HepG2 (cell line): ENCODE measurements around the gene FANCL. TPM values are rescaled to one million over a fixed set of nuclear protein-coding genes. Genes with fewer than 3 reads are reported as not detected.

Experiments used
- ATAC-seq: fragments of 200-7000 bp; cut with Tn5 transposase; 3 replicates; pipeline ENCODE4 v1.9.1; 2020; ENCODE audit warnings: mild to moderate bottlenecking, moderate library complexity
- BruUV-seq: library from RNA; stranded (reverse); fragments of 400-500 nt; replicated peaks from 2 replicates; lab custom pipeline; 2021; lab: Mats Ljungman, UMichigan
- CTCF ChIA-PET: fragments of 300-600 bp; formaldehyde crosslinking; extraction: SDS; loops from one replicate; lab custom pipeline; 2021; ENCODE audit warnings: low total read pairs, inconsistent platforms, low intra/inter-chr PET ratio; lab: Yijun Ruan, JAX
- POLR2A ChIA-PET: fragments of 350-600 bp; sonication (Branson Sonifier 250); formaldehyde crosslinking; loops from one replicate; lab custom pipeline; 2020; ENCODE audit warnings: antibody characterized with exemption, inconsistent platforms; lab: Yijun Ruan, JAX
- DNase-seq: peaks from one replicate; pipeline ENCODE4 v3.0.0-alpha.2; 2015; ENCODE audit warnings: low spot score
- FAIRE-seq: peaks from 3 replicates; lab custom pipeline; 2011; peaks lifted over from hg19 to GRCh38; lab: Jason Lieb, UNC
- H2AFZ ChIP-seq: one replicate; pipeline ENCODE4 v1.6.1; 2011; ENCODE audit warnings: low read length, inconsistent platforms
- H3K27ac ChIP-seq: fragments of 300-600 bp; 3 replicates; pipeline ENCODE4 v1.8.0; 2011; ENCODE audit warnings: mixed run types, mild to moderate bottlenecking, mixed read lengths, low read length, inconsistent platforms; ENCODE audit not compliant: insufficient read depth; ENCODE audit errors: extremely low read length
- H3K27me3 ChIP-seq, 2 experiments: fragments of 200-600 bp in 1 of 2; 2 replicates in 1 of 2; 3 replicates in 1 of 2; pipeline versions ENCODE4 v1.6.0 to v1.8.0; 2011; ENCODE audit warnings: low read length in 2 of 2, mild to moderate bottlenecking in 2 of 2, moderate library complexity in 2 of 2, inconsistent platforms in 1 of 2; ENCODE audit not compliant: insufficient read depth in 2 of 2, control insufficient read depth in 1 of 2
- H3K36me3 ChIP-seq, 2 experiments: fragments of 200-600 bp in 1 of 2; replicated peaks in 1 of 2; 2 replicates in 1 of 2; 3 replicates in 1 of 2; pipeline versions ENCODE4 v1.5.1 to v1.8.0; 2011; ENCODE audit warnings: low read length in 2 of 2, inconsistent platforms in 1 of 2; ENCODE audit not compliant: insufficient read depth in 2 of 2, control insufficient read depth in 1 of 2
- H3K4me1 ChIP-seq: 2 replicates; pipeline ENCODE4 v1.5.1; 2012; ENCODE audit warnings: low read length, inconsistent platforms; ENCODE audit not compliant: insufficient read depth
- H3K4me2 ChIP-seq: 2 replicates; pipeline ENCODE4 v1.6.0; 2011; ENCODE audit warnings: low read depth, low read length, inconsistent platforms
- H3K4me3 ChIP-seq, 3 experiments: fragments of 200-600 bp in 1 of 3; sonication (generic), shearing (Covaris generic) in 1 of 3; replicated peaks in 1 of 3; 2 replicates each; pipeline ENCODE4 v1.5.1; 2011 to 2016; ENCODE audit warnings: low read length in 3 of 3, inconsistent platforms in 2 of 3, low read depth in 2 of 3, mild to moderate bottlenecking in 2 of 3, control low read depth in 1 of 3, mixed read lengths in 1 of 3; ENCODE audit not compliant: insufficient read depth in 1 of 3
- H3K79me2 ChIP-seq: one replicate; pipeline ENCODE4 v1.6.1; 2011; ENCODE audit warnings: low read length, inconsistent platforms; ENCODE audit not compliant: insufficient read depth
- H3K9ac ChIP-seq: 2 replicates; pipeline ENCODE4 v1.6.0; 2011; ENCODE audit warnings: mild to moderate bottlenecking, low read depth, low read length, inconsistent platforms; ENCODE audit not compliant: insufficient read depth
- H3K9me3 ChIP-seq: 2 replicates; pipeline ENCODE4 v1.5.1; 2012; ENCODE audit warnings: mild to moderate bottlenecking, low read length
- H4K20me1 ChIP-seq: 2 replicates; pipeline ENCODE4 v1.6.0; 2011; ENCODE audit warnings: inconsistent platforms, mild to moderate bottlenecking, low read length, moderate library complexity; ENCODE audit not compliant: insufficient read depth
- ARID5B ChIP-seq: IDR thresholded peaks from 2 replicates; pipeline ENCODE4 v1.4.0; 2020; ENCODE audit warnings: mild to moderate bottlenecking, missing genetic modification reagents
- EP300 ChIP-seq, 3 experiments: sonication (generic) in 1 of 3; formaldehyde crosslinking in 1 of 3; IDR thresholded peaks; 2 replicates each; pipeline versions ENCODE4 v1.5.1 to v1.6.1; 2011 to 2020; ENCODE audit warnings: low read depth in 2 of 3, low read length in 2 of 3, borderline replicate concordance in 1 of 3, improper control_type of control experiment in 1 of 3, mild to moderate bottlenecking in 1 of 3, missing genetic modification reagents in 1 of 3, moderate library complexity in 1 of 3
- FOXP4 ChIP-seq: sonication (generic); formaldehyde crosslinking; IDR thresholded peaks from 2 replicates; pipeline ENCODE4 v1.4.0; 2020; ENCODE audit warnings: missing genetic modification reagents
- KDM5B ChIP-seq: sonication (generic); formaldehyde crosslinking; IDR thresholded peaks from 2 replicates; pipeline ENCODE4 v1.4.0; 2020; ENCODE audit warnings: missing genetic modification reagents, mild to moderate bottlenecking, borderline replicate concordance
- NFIC ChIP-seq: IDR thresholded peaks from 2 replicates; pipeline ENCODE4 v1.6.1; 2012; ENCODE audit warnings: mild to moderate bottlenecking, low read length, inconsistent platforms
- WGBS: methylation state at CpG from one replicate; pipeline ENCODE4 v1.1.6; 2017; ENCODE audit warnings: low lambda C conversion rate; 5-methylcytosine and 5-hydroxymethylcytosine counted together
- in situ Hi-C: cut with HindIII; loops from 2 replicates; pipeline ENCODE4 v1.10.0; 2017; ENCODE audit warnings: low pct_unique_long_range_greater_than_20kb; ENCODE audit not compliant: extremely low pct_ligation_motif_present
- intact Hi-C: fragments of 100-400 bp; cut with micrococcal nuclease; formaldehyde crosslinking; loops from one replicate; pipeline ENCODE4 v1.10.0; 2022; ENCODE audit not compliant: unreplicated experiment
- polyA plus RNA-seq, 8 experiments: library from polyadenylated mRNA; depleted of rRNA in 3 of 8; stranded (reverse) in 7 of 8; unstranded in 1 of 8; fragments of >200 nt; fragmentation: Illumina TruSeq in 4 of 8; extraction: Trizol in 4 of 8; gene quantifications; 2 replicates each; pipeline versions ENCODE4 v1.2.1 to v1.2.3, GENCODE V29; 2011 to 2016; ENCODE audit warnings: low read depth in 4 of 8, missing spikeins in 1 of 8, mixed read lengths in 1 of 8; ENCODE audit not compliant: insufficient read depth in 1 of 8
- total RNA-seq, 5 experiments: library from RNA; depleted of rRNA; stranded (reverse); fragments of >200 nt; fragmentation: Illumina TruSeq; extraction: Trizol; gene quantifications; 2 replicates each; pipeline ENCODE4 v1.2.3, GENCODE V29; 2016; ENCODE audit warnings: low read depth in 1 of 5

Gene FANCL
- total and polyA plus RNA-seq, 2 of the 13 experiments (the other 11 are each of a cell fraction or from before 2014, with no cell fraction given) = 40.7 to 66.8 TPM

- peak; percentile 36; the same call in 1 of the 2 replicates for TF ChIP-seq ARID5B
- 0 out of 4 replicates have a peak, but pooled peaks of 1 of the 2 experiments have one; percentile 9 for TF ChIP-seq EP300 (IDR thresholded peaks at IDR 0.05; ENCODE audit: low read depth in 2 of 2, low read length in 2 of 2)
- no peak for TF ChIP-seq EP300 (CRISPR knock-in tag; IDR thresholded peaks at IDR 0.05; ENCODE audit: borderline replicate concordance)
- TF ChIP-seq NFIC = peak; percentile 57; the same call in 1 of the 2 replicates
- no peak for TF ChIP-seq KDM5B
Observed at GRCh38 chr2:58228299-58228698, 12.8 kb downstream of the FANCL start (continued).

GRCh38 chr2:58227171-58227917 is 13.8 kb downstream of the FANCL start:
- Histone ChIP-seq H3K27me3 (no peaks in the 10 kb centered on the region), H3K4me1 (peaks cover 10% of the 10 kb centered on the region; the same call in 1 of the 2 replicates), H3K4me2 (no peak overlapping the region), H3K9ac (no peak overlapping the region), H3K4me3 (no peak overlapping the region), H4K20me1 (no peaks in the 10 kb centered on the region), H3K36me3 (peaks cover 6 to 28% of the 10 kb centered on the region in 2 experiments), H3K9me3 (no peaks in the 10 kb centered on the region)
- CTCF ChIA-PET = no interaction called here
- WGBS = 93% methylated on average over 16 of the region's 16 CpGs
- BruUV-seq = no TSS peak
- in situ Hi-C loops (no loop called here), intact Hi-C loops (no loop called here)
- DNase-seq = no peak
- TF ChIP-seq FOXP4 (CRISPR knock-in tag) = no peak
- TF ChIP-seq, all 625 proteins: peak for 0
- POLR2A ChIA-PET = interaction anchor here (0.6 kb wide), 1 partner anchor 57 kb away, joined by 3 read pairs; no protein-coding TSS in a partner anchor
- FAIRE-seq (no peak), ATAC-seq (no peak)
- Histone ChIP-seq H3K27ac (no peak overlapping the region), H3K79me2 (peaks cover 30% of the 10 kb centered on the region), H2AFZ (no peak overlapping the region)
